Neural cell (in vitro differentiated cells): ENCODE data around the gene INPP4B.

Experiments
- EZH2 ChIP-seq: fragments of 200-600, 300-800 bp; shearing (Covaris generic), sonication (generic); IDR thresholded peaks from 2 replicates; pipeline ENCODE4 v1.6.1; 2014; ENCODE audit warnings: antibody characterized with exemption, low read length, borderline replicate concordance, mild to moderate bottlenecking; ENCODE audit not compliant: insufficient read depth, poor library complexity, severe bottlenecking
- REST ChIP-seq: IDR thresholded peaks from 2 replicates; pipeline ENCODE4 v1.6.1; 2012; ENCODE audit warnings: borderline replicate concordance

DNA sequence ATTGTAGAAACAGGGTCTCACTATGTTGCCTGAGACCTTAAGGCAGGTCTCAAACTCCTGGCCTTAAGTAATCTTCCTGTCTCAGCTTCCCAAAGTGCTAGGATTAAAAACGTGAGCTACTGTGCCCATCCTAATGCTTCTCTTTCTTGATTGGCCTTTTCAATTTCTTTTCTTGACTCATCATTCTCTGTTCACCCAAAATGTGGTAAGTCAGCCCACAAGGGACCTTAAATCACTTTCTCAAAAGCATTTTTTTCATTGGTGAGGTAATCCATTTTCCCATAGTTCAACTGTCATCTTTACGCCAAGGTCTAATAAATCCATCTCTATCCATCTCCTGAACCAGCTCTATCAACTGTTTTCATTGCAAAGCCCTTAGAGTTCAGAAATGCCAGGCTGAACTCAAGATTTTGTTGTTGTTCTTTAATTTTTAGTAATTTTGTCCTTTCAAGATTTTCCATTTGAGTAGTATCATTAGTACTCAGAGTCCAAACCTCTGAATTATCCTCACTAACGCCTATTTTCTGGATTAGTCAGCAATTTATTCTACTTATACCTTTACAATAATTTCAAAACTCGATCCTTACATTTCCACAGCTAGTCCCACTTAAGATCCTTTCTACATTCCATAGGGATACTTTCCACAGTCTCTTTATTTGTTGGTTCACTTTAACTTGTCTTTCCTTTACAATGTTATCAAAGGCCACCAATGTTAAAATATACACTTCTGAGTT, 681.2 kb downstream of the INPP4B start:
- TF ChIP-seq EZH2: no peak
- TF ChIP-seq REST: no peak
